ENCODE measurements around the gene TMEM267.
A peak's percentile ranks its signal among the peaks of the same experiment; 100 is the strongest.
"Not testable (repeated sequence)": the region's sequence is repeated elsewhere in the genome, so short reads cannot be mapped to it uniquely, and the experiment has no call there.

Gene TMEM267

DNA sequence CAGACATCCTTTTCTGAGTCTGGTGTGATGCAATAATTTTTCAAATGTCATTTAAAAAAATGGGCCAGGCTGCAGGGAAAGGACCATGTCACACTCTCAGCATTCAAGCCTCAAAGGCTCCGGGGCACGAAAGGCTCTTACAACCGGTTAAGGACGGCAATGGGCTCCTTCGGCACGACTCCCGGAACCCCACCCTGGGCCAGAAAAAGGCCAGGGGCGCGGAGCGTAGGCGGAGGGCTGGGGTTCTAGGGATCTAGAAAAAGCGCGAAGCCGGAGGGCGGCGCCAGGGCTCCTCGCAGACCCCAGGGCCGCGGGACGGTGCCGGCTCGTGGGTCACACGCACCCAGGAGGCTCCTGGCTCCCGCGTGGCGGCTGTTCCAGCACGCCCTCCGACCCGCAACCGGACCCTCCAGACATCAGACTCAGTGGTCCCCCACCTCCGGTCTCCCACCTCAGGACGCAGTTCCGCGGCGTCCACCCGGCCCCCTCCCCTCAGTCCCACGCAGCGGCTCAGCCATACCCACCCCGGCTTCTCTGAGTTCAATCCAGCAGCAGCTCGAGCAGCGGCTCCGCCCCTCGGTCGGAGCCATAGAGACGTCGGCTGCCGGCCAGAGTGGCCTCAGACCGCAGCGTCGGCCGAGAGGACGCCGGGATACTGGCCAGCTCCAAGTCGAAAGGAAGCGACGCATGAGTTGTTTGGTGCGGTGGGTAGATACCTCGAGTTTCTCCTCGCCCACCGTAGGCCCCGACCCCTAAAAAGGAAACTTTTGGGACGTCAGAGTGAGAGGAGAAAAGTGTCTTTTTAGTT is at the start of gene TMEM267:
Gene TMEM267, minus strand, starts transcription at position 568 of the 808 bp plus-strand sequence. CDS start 29,896 bp downstream, outside the sequence.
- DNase-seq (ENCODE audit: low spot score) = peak; percentile 92

- DNase-seq (ENCODE audit: low spot score) = no peak
Observed at GRCh38 chr5:43530648-43531047, 47.0 kb upstream of the TMEM267 start.

DNA sequence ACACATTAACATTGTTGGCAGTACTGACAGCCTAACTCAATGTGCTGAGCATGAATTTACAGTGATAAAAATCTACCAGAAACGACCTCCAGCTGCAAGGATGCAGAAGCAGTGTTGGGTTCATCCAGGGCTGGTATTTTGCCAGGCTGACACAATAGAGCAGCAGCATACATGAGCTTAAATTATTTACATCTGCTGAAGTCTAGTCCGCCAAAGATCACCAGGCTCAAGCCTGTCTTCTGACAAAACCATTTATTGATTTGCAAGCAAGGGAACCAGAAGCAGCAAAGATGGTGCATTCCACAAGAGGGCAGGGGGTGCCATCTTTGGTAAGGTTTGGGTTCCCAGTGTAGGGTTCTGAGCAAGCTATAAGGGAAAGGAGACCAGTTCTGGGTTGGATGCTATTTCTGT is 40.0 kb upstream of the TMEM267 start:
- DNase-seq (ENCODE audit: low spot score) = no peak

GRCh38 chr5:43520615-43521014 is 37.0 kb upstream of the TMEM267 start:
- DNase-seq (ENCODE audit: low spot score) = no peak

- no peak for DNase-seq (ENCODE audit: low spot score)
Observed at GRCh38 chr5:43515678-43516048, 32.0 kb upstream of the TMEM267 start.

DNA sequence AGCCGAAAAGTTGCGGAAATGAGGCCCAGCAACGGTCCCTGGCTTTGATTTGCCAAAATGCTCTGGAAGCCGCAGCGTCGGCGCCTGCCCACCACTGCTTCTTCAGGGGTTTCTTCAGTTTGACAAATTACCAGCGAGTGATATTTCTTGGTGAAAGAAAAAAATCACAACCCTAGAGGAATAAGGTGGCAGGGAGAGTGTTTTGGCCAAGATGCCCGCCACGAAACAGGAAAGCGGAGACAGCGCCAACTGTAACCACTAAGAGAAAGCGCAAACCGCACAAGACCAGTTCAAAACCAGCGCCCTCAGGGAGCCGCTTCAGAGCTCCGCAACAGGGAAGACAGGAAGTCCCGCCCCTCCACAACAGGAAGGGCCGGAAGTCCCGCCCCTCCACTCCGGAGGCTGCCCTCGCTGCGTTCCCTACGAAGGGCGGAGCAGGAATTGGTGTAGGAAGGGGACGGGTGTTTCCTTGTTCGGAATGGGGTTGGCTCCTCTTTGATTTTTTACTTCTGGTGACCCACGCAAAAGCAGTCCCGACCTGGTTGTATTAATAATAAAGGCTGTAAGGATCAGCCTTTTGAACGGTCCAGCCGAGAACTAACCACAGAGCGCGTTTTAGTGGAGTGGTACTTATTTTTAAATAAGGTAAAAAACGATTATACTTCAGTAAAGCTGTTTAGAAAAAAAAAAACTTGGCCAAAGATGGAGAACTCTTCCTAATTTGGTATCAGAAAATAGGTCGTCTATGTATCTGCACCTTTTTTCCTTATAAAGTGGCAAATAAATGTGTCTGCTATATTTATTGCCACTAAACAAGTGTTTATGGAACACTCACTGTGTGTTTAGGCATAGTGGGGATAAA is 31.4 kb upstream of the TMEM267 start, which contains the start of gene C5orf34:
Gene C5orf34, minus strand, starts transcription at position 333 of the 862 bp plus-strand sequence. CDS start 5,809 bp downstream, outside the sequence.
- DNase-seq (ENCODE audit: low spot score) = peak; percentile 98

DNA sequence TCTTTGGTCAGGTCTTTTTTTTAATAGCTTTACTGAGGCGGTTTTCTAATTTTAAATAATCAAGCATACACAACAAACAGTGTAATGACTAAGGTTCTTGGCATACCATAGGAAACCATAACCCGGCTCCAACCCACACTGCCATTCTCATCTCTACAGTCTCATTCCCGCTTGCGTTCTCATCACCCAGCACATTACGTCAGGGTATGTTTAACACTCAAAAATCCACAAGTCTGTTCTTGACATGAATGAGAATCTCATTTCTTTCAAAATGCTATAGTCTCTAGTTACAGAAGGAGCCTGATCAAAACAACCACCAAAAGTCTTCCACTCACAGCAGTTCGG is 30.8 kb upstream of the TMEM267 start:
- DNase-seq (ENCODE audit: low spot score) = no peak

GRCh38 chr5:43514025-43514424 is 30.4 kb upstream of the TMEM267 start:
- no peak for DNase-seq (ENCODE audit: low spot score)

GRCh38 chr5:43511062-43511461 is 27.4 kb upstream of the TMEM267 start:
- not testable (repeated sequence) for DNase-seq (ENCODE audit: low spot score)

DNA sequence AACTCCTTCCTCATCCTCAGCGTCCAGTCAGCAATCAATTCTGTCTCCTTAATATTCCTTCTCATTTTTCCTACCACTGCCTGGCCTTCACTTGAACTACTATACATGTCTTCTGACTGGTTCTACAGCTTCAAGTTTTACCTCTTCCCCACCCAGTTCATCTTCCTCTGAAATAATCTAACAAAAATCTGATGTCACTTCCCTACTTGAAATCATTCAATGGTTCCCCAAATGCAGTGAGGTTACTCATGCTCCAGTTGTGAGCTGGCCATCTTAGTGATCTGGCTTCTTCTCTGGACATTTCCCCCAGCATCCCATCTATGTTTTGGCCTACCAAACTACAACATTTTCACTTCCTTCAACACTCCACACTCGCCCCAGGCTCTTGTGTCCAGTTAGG is 14.9 kb upstream of the TMEM267 start:
- DNase-seq (ENCODE audit: low spot score) = no peak

- DNase-seq (ENCODE audit: low spot score) = no peak
Observed at GRCh38 chr5:43497311-43498104, 13.8 kb upstream of the TMEM267 start.

DNA sequence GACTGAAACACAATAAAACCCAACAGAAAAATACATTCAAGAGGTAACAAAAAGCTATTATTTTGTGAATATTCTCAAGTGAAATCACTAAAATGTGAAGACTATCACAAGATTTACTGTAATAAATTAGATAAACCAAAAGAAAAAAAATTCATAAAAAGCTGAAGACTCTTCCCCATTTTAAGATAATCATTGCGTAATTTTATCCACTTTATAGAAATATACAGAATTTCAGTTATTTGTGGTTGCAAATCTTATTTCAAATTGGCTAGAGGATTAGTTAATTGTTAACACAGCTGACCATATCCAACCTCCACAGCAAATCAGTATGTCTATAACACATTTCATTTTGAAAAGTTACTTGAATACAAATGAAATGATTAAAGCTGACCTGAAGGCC is 7.7 kb upstream of the TMEM267 start:
- no peak for DNase-seq (ENCODE audit: low spot score)

DNA sequence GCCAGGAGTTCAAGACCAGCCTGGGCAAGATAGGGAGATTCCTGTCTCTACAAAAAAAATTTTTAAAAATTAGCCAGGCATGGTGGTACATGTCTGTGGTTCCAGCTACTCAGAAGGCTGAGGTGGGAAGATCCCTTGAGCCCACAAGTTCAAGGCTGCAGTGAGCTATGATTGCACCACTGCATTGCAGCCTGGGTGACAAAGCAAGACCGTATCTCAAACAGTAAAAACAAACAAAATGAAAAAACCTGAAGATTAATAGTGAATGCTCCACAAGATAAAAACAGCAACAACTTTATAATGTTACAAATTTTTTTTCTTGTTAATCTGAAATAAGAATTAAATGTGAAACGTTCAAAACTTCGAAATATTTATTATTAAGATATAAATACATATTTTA is 2.7 kb upstream of the TMEM267 start:
- no peak for DNase-seq (ENCODE audit: low spot score)

- no peak for DNase-seq (ENCODE audit: low spot score)
Observed at GRCh38 chr5:43485406-43485805, 1.7 kb upstream of the TMEM267 start.

DNA sequence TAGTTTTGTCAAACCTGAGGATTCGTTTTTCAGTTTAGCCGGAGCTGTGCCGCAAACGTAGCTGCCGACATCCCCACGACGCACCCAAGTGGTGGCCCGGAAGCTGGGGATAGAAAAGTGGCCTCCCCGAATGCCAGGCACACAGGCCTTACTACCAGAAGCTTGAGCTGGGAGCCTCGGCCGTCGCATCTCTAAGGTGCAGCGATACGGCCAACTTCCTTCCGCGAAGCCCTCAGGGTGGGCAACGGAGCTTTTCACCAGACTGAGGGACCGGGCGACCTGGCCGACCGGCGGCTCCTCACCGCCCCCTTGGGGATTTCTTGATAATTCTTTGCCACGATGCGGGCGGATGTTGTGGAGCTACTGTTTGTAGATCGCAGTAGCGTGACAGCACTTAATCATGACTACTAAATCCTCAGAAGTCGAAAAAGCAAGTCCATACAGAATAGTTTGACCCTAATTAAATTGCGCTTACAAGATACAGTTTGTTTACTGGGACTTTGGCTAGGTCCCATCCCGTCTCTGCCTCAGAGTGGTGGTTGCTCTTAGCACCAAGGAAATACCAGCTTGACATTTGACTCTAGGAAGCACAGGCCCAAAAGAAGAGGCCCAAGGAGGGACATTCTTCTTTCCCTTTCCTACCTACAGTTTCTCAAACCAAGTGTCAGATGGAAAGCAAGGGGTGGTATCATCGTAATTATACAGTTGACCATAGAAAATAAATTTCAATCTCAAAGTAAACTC is 613 bp upstream of the TMEM267 start:
- peak; percentile 85 for DNase-seq (ENCODE audit: low spot score)

- DNase-seq (ENCODE audit: low spot score) = no peak
Observed at GRCh38 chr5:43482490-43483297, 971 bp downstream of the TMEM267 start.

DNA sequence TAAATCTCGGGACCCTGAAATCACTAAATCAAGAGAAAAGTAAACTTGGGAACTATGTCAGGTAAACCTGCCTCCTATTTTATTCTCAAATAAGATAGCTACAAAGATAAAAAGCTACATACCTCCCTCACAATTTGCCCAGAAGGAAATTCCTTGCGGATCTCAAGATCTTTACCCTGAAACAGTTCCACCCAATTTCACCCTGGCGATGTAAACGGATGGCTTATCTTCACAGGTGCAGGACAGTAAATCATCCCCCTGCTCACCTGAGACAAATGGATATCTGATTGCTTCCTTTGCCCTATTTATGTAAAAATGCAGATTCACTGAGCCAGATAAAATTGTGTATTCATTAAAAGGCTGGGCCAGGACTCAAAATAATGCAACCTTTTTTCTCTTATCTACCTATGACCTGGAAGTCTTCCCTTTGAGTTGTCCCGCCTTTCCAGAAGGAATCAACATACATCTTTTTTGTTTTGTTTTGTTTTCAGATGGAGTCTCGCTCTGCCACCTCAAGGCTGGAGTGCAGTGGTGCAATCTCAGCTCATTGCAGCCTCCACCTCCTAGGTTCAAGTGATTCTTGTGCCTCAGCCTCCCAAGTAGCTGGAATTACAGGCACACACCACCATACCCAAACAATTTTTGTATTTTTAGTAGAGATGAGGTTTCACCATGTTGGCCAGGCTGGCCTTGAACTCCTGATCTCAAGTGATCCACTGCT is 13.8 kb downstream of the TMEM267 start:
- no peak for DNase-seq (ENCODE audit: low spot score)

- DNase-seq (ENCODE audit: low spot score) = no peak
Observed at GRCh38 chr5:43467100-43467499, 16.6 kb downstream of the TMEM267 start.

DNA sequence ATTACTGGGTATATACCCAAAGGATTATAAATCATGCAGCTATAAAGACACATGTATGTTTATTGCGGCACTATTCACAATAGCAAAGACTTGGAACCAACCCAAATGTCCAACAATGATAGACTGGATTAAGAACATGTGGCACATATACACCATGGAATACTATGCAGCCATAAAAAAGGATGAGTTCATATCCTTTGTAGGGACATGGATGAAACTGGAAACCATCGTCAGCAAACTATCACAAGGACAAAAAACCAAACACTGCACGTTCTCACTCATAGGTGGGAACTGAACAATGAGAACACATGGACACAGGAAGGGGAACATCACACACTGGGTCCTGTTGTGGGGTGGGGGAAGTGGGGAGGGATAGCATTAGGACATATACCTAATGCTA is 18.2 kb downstream of the TMEM267 start:
- not testable (repeated sequence) for DNase-seq (ENCODE audit: low spot score)

DNA sequence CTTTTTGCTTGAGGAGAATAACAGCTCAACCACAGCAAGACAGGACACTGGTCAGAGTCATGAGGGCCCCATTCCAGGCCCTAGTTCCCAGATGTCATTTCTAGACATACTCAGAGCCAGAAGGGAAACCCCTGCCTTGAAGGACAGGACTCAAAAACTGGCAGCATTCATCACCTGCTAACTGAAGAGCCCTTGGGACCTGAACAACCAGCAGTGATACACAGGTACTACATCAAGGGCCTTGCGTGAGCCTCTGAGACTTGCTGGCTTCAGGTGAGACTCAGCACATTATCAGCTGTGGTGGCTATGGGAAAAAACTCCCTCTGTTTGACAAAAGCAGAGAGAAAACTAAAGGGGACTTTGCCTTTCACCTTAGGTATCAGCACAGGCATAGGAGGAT is 22.6 kb downstream of the TMEM267 start:
- DNase-seq (ENCODE audit: low spot score) = no peak

Data from cerebellar cortex (tissue), 1 donor.